ENCODE data around the gene SLC13A4.
"Not testable (repeated sequence)": the region's sequence is repeated elsewhere in the genome, so short reads cannot be mapped to it uniquely, and the experiment has no call there.

The SLC13A4 gene

DNA sequence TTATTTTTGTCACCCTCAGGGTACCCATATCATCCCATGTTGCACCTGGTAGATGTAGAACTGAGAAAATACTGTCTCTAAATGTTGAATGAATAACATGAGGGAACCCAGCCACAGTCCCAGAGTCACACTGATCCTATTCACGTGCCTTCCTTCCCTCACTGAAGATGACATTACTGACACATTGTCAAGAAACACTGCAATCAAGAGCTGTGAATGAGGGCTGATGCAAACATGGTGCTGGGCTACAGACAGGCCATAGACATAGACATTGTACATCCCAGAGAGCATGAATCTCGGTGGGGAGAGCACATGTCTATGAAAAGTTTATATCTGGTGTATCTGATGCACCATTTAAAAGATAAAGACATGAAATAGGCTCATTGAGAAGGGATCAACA is 9.8 kb downstream of the SLC13A4 start:
- no peak for DNase-seq

DNA sequence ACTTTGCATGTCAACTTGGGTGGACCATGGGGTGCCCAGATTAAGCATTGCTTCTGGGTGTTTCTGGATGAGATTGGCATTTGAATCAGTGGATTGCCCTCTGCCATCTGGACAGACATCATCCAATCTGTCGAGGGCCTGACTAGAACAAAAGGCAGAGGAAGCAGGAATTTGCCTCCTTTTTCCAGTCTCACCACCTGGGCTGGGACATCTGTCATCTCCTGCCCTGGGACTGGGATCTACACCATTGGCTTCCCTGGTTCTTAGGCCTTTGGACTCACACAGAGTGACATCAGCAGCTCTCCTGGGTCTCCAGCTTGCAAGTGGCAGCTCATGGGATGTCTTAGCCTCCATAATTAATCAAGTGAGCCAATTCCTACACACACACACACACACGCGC is 10.3 kb downstream of the SLC13A4 start:
- DNase-seq = no peak

DNA sequence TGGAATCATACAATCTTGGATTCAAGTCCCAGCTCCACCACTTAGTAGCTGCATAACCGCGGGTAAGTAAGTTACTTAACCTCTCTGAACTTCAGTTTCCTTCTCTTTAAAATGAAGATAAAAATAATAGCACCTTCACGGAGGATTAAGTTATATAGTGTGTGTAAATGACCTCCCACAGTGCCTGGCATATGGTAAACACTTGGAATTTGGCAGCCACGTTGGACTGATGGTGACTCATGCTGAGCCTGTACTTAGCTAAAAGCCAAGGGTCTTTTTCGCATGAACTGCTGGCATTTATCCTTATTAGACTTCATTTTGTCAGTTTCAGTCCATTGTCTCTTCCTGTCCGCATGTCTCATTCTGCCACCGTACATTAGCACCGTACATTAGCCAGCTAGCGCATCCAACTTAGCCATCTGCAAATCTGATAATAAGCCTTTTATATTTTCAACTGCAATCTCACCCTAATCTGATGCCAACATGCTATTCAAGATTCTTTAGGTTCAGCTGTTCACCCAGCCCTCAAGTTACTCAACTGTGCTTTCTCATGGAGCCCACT is 11.2 kb downstream of the SLC13A4 start:
- DNase-seq = no peak

DNA sequence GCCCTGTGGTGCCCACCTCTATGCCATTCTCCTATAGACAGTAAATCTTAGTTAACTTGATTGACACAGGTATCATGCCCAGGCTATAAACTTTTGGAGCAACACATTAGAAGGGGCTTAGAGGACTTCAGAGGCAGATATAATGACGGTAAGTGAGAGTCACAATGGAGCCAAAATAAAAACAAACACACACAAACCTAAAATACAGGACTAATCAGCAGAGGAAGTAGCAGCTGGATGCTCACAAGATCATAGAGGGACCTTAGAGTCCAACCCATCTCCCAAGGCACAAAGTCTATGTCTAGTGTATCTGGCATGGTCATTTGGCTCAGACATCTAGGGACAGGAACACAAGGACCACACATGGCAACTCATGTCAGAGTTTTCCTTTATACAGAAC is 12.3 kb downstream of the SLC13A4 start:
- no peak for DNase-seq

DNA sequence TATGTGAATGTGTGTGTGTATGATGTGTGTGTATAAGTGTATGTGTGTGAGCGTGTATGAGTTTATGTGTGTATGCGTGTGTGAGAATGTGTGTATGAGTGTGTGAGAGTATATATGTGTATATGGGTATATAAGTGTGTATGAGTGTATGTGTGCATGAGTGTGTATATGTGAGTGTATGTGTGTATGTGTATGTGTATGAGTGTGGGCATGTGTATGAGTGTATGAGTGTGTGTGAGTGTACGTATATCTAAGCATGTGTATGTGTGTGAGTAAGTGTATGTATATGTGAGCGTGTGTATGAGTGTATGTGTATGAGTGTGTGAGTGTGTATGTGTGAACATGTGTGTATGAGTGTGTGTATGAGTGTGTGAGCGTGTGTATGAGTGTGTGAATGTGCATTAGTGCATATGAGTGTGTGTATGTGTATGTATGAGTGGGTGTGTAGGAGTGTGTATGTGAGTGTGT is 12.9 kb downstream of the SLC13A4 start:
- DNase-seq = no peak

DNA sequence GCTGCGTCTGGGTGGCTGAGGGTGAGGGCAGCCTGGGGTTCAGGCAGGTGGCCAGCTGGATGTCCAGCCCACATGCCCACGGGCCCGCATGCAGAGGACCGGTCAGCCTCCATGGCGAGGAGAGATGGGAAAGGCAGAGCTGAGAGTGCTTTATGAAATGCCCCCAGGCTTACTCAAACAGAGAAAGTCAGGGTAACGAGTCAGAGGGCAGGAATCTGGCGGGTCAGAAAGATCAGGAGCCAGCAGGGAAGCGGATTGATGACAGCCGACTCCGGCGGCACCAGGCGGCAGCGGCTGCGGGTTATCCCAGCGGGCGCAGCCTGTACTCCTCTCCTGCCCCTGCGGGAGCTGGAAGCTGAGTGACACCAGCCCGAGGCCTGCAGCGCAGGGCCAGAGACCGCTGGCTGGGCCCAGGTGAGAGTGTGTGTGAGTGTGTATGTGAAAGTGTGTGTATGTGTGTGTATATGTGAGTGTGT is 13.4 kb downstream of the SLC13A4 start:
- no peak for DNase-seq

DNA sequence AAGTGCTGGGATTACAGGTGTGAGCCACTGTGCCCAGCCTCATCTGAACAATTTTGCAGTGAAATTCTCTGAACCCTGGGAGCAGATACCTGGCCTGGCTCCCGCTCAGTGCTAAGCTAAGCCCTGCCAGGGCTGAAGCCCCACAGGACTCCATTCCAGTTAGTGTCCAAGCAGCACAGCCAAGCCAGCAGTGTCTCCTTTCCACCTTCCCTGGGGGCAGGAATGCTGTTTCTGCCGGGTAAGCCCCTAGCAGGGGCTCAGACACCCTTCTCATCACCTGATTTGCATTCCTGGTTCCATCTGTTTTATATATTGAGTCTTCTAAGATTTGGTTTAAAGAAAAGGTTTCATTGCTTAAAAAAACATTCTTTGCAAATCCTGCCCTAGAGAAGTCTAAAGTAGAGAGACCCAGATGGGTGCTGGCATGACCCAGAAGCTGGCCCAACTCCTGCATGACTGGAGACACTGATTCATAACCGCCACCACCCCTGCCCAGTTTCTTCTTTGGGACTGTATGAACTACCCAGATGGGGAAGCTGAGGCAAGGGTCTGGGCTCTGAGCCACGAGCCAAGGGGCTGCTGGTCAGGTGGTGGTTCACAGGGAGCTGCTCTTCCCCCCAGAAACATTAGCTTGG is 14.0 kb downstream of the SLC13A4 start:
- DNase-seq = no peak

DNA sequence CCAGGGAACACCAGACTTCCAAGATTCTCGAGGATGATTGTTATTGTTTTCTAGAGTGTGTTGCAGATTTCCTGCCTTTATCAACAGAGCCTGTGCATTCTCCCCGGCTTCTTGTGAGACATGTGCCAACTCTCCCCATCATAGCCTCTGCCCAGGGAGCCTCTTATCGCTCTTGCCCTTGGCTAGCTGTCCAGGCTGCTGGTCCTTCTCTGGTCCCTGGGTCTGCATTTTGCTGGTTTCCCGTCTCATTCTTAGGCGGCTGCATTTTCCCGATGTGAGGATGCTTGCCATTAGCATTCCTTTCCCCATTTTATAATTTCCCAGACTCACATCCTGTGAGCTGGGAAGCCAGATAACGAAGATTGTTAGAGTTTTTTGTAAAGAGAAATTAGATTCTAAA is 15.2 kb downstream of the SLC13A4 start:
- no peak for DNase-seq

DNA sequence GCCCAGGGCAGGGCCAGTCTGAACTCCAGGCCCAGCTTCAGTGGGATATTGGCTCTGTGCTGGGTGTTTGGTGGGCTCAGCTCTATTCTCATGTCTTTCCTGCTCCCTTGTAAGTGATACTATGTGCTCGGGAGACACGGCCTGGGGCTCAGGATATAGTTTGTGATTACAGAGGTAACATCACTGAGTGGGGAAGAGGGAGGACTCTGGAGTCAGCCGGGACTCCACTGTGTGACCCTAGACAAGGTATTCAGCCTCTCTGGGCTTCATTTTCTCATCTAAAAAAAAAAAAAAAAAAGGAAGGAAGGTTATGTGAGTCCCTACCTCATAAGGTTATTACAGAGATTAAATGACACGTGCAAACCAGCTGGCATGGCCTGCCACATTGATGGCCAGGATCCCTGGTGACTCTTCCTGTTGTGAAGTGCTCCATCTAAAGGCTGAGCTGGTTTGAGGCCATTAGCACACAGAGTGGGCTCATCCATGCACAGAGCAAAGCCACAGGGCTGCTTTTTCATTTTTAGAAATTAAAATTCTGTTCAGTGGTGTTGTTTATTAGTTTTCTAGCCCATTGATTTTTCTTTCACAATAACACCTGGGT is 15.7 kb downstream of the SLC13A4 start:
- no peak for DNase-seq

DNA sequence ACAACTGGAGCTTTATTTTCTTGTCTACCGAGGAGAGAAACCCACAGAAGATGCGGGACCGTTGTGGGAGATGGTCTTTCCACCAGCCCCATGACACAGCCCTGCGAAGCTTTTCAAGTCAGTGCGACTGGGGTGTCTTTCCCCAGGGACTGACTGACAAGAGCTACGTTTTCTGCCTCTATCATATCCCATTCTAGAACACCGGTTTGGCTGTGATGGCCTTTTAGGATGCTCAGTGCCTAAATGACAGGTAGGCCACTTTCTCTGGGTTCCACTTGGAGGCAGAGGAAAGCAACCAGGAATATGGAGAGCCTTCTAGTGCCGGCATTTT is 16.9 kb downstream of the SLC13A4 start:
- DNase-seq = no peak

DNA sequence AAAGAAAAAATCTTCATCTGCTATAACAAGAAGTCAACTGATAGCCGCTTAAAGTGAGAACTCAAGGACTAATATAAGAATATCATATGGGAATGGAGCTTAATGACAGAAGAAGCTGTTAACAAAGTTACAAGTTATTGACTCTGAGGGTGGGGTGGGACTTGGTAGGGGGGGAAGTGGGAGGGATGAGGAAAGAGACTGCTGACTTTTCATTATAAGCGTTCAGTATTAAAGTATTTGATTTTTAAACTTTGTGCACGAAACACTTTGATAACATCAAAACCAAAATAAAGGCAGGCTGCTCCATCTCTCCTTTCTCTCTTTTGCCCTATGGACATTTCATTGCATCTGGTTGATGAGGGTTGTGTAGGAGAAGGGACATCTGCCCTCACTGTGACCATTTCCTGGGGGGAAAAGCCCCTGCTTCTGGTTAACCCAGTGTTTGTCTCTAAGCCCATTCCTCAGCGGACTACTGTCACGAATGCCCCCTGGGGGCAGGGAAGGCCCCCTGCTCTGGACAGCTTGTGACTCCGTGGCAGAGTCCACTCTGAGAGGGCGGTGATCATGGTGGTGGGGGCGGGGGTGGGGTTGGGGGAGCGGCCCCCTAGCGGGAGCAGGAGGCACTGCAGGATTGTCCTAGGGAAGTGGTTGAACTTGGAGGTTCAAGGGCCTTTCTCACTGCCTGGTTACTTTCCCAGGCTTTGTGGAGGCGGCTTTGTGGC is 17.4 kb downstream of the SLC13A4 start:
- no peak for DNase-seq

DNA sequence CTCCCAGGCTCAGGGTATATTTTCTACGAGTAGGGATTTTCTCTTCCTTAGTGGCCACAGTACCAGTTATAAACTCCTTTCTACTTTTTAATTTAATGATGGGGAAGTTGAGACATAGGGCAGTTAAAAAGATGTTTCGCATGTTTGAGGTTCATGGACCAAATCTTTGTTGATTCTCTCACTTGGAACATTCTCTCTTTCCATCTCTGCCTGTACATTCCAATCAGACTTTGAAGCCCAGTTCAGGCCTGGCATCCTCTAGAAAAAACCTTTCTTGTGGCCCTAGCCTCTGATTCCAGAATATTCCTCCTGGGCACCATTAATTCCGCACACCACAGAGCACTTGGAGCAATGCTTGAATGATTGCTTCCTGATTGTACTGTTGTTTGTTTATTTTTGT is 18.5 kb downstream of the SLC13A4 start:
- no peak for DNase-seq

DNA sequence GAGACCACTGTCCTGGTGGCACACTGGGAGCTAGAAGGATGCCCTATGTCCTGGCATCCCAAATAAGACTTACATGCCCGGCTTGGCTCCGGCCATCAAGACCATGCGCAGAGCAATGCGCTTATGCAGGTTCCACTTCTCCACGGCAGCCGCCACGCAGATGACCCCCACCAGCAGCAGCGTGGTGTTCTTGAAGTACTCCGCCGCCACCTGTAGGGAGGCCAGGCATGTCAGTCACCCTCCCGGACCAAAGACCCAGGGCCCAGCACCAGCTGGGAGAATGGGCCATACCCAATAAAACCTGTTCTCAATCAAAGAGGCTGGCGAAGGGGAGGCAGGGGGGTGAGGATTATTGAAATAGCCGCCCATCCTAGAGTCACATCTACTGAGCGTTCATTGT is 19.9 kb downstream of the SLC13A4 start:
- DNase-seq = no peak

DNA sequence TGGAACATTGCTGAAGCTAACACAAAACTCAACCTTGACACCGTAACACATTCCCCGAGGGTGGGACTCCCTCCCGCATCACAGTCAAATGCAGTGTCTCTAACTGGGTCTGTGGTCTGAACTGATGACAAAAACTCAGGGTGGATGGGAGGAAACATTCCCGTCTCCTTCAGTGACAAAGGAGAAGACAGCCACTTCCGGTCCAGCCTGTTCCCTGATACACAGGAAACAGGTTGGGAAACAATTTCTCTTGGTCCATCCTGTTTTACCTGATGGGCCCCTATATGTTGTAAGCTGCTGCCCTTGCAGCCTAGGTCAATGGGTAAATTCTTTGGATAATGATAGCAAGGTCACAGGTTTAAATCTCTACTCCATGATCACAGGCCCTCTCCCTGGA is 20.4 kb downstream of the SLC13A4 start:
- no peak for DNase-seq

DNA sequence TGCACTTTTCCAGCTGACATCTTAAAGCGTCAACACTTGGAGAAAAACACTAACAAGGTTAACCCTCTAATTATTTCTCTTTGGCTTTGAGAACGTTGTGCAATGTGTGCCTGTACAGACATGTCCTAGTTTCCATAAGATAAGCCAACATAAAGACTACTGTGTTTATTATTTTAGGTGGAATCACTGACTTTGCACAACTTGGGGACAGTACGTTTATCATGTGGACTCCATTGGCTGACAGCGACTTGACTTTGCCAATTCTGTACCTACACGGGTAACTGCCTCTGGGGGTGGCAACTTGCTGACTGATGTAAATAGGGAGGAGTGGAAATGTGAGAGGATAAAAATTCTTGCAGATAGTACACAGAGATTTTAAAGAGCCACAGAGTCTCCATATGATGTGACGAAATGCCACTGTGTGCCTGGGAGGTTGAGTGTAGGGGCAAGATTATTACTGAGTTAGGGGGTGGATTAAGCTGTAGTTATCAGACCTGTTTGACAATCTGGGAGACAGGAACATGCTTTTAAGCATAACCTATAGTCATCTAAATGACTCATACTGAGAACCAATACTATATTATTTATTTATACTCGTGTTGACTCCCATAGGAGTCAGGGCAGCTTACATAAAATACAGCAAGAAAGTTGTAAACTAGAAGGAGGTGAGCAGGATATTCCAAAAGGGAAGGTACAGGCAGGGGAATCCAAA is 21.0 kb downstream of the SLC13A4 start:
- no peak for DNase-seq

DNA sequence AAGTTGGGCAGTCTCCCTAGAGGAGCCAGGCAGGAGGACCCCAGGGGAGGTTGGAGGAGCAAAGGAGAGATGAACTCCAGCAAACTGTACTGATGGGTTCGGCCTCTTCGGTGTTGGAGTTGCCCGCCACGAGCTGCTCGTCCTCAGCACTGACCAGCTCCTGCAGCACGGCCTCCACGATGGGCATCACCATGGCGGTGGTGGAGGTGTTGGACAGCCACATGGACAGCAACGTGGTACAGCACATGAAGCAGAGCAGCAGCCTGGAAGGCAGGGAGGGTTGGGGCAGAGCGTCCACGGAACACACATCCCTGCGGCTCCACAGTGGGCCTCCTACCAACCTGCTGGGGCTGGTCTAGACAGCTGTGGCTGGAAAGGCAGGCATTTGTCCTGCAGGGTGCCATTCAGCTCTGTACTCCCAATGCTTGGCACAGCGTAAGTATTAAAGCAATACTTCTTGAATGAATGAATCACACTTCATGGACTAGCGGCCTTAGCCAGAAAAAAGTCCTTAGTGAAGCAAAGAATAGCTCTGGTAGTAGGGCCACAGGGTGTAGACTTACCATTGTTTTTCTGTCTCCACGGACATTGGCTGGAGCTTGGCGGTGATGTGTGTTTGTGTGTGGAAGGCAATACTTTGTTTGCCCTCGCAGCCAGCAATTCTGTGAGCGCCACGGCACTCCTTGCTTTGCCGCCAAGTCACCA is 21.8 kb downstream of the SLC13A4 start:
- DNase-seq = no peak

DNA sequence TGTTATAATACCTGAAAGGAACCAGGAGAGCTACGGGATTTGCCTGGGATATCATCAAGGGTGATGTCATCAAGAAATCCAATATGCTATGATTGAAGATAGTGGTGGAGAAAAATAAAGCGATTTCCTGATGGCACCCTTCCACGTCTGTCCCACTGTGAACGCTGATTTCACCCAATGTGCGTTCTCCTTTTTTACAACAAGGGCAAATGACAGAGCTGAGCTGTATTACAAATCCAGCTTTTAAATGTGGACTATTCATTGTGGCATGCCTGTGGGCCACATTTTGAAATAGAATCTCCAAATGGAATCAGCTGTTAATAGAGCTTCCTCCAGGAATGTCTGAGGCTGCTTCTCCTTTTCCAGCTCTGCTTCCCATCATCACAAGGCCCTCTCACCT is 23.3 kb downstream of the SLC13A4 start:
- no peak for DNase-seq

DNA sequence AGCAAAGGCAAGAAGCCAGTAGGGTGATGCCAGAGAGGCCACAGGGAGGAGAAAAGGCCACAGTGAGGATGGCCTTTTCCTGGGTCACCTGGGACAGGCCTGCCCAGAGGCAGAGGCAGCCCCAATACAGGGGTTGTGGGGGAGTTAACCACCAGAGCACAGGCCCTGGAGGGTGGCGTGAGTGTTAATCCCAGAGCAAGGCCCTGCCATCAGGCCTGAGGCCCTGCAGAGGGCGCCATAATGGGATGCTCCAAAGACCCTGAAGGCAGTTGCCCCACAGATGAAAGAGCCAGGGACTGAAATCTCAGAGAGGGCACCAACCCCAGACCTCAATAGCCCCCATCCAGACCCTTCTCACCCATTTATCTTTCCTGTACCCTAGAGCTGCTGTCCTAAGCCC is 23.9 kb downstream of the SLC13A4 start:
- DNase-seq = no peak

DNA sequence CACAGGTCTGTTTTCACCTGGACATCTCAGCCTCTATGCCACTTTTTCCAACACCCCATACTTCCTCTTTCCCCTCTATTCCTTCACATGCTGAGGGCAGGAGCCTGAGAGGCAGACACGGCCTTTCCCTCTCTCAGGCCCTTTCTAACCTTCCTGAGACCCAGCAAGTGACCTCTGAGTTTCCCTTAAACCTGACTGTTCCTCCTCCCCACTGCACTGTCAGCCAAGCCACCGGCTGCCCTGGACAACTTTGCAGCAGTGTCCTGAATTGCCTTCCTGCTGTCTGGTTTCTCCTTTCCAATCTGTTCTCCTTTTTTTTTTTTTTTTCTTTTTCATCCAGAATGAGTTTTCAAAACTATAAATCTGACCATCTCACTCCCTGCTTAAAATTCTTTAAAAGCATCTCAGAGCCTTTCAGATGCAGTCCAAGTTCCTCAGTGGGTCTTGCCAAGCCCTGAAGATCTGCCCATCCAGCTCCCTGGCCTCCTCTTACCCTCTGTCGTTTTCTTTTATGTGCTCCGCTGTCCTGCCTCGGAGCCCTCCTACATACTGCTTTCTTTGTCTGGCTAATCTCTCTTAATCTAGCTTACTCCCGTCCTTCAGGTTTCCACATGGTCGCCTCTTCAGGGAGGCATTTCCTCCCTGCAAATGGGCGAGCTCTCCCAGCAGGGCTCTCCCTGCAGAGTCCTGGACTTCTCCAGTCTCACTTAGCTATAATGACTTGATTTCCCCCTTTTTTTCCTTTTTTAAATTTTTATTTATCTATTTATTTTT is 30.5 kb downstream of the SLC13A4 start:
- DNase-seq = no peak

DNA sequence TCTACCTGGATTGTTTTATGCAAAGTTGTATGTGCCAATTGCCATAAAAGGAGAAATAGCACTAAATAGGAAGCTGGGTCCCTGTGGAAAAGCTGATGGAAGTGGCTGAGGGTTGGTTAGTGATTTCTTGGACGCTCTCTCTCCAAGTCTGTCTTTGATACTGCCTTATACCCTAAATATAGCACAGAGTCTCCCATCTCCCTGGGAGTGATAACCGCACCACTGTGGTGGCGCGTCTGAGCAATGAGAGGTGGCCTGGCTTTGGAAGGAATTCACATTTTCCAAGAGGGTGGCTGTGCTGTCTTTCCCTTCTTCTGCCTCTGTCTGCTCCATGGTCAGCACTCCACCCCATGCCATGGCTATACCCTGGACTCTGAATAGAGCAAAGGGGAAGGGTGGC is 34.4 kb downstream of the SLC13A4 start:
- DNase-seq = no peak

DNA sequence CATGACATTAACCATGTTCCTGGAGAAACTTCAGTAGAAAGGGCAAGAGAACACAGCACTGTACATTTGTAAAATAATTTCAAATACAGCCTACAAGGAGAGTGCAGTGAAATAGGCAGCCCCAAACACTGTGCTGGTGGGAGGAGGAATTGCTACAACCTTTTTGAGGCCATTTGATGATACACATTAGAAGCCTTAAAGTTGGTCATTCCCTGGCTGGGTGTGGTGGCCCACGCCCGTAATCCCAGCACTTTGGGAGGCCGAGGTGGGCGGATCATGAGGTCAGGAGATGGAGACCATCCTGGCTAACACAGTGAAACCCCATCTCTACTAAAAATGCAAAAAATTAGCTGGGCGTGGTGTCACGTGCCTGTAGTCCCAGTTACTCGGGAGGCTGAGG is 35.4 kb downstream of the SLC13A4 start:
- not testable (repeated sequence) for DNase-seq

DNA sequence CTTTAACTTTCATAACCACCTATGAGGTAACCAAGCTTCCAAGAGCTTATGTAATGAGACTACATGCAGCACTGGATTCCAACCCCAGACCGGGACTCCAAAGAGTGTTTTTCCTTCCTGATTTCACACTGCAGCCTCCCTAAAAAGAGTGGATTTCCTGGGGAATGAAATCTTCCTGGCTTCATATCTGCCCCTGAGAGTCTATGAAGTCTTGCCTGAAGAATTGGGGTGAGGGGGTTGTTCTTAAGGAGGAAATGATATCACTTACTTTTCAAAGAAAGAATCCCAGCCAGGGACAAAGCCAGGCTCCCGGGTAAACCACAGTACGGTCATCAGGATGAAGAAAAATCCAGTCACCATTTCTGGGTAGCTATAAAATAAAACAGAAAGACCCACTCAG is 35.9 kb downstream of the SLC13A4 start:
- no peak for DNase-seq
